HEK293 (cell line): Measurements from ENCODE around the gene PLEKHA1.
A peak's percentile ranks its signal among the peaks of the same experiment; 100 is the strongest.

Source experiments
- CTCF ChIA-PET: fragments of 350-600 bp; formaldehyde crosslinking; extraction: SDS; loops from one replicate; lab custom pipeline; 2021; ENCODE audit warnings: antibody characterized with exemption; lab: Yijun Ruan, JAX
- POLR2A ChIA-PET: fragments of 300-600 bp; formaldehyde crosslinking; extraction: SDS; loops from one replicate; lab custom pipeline; 2020; ENCODE audit warnings: antibody characterized with exemption, inconsistent platforms; lab: Yijun Ruan, JAX
- H3K27ac ChIP-seq: fragments of 200-500 bp; sonication (Bioruptor generic); 2 replicates; pipeline ENCODE4 v1.5.1; 2014; ENCODE audit warnings: low read depth, low read length, control low read depth, inconsistent platforms; ENCODE audit errors: extremely low read depth
- H3K36me3 ChIP-seq, 2 experiments: fragments of 200-500 bp in 1 of 2; sonication (Bioruptor generic) in 1 of 2; 1 replicate in 1 of 2; 2 replicates in 1 of 2; pipeline ENCODE4 v1.5.1; 2014 to 2017; ENCODE audit warnings: inconsistent platforms in 2 of 2, low read length in 2 of 2; ENCODE audit not compliant: control insufficient read depth in 2 of 2, insufficient read depth in 1 of 2
- H3K4me1 ChIP-seq: fragments of 200-500 bp; sonication (Bioruptor generic); 2 replicates; pipeline ENCODE4 v1.5.1; 2014; ENCODE audit warnings: mild to moderate bottlenecking, low read length, inconsistent platforms; ENCODE audit not compliant: control insufficient read depth, insufficient read depth
- H3K4me3 ChIP-seq: 2 replicates; pipeline ENCODE4 v1.5.1; 2011; ENCODE audit warnings: low read depth, mild to moderate bottlenecking, control low read depth, low read length, moderate library complexity
- H3K9me3 ChIP-seq: fragments of 200-500 bp; sonication (Bioruptor generic); 2 replicates; pipeline ENCODE4 v1.5.1; 2014; ENCODE audit warnings: low read depth, low read length, inconsistent platforms; ENCODE audit not compliant: control insufficient read depth, insufficient read depth
- GFI1B ChIP-seq: fragments of 450-650 bp; formaldehyde crosslinking; IDR thresholded peaks from 2 replicates; pipeline ENCODE4 v1.5.1; 2016; ENCODE audit warnings: missing biosample characterization, missing genetic modification characterization
- KLF16 ChIP-seq: fragments of 450-650 bp; formaldehyde crosslinking; IDR thresholded peaks from 2 replicates; pipeline ENCODE4 v1.5.1; 2017; ENCODE audit warnings: missing biosample characterization, missing genetic modification characterization
- SP2 ChIP-seq: fragments of 450-650 bp; formaldehyde crosslinking; IDR thresholded peaks from 2 replicates; pipeline ENCODE4 v1.5.1; 2016; ENCODE audit warnings: missing biosample characterization, missing genetic modification characterization
- ZBTB20 ChIP-seq: fragments of 450-650 bp; formaldehyde crosslinking; IDR thresholded peaks from 2 replicates; pipeline ENCODE4 v1.5.1; 2016; ENCODE audit warnings: missing biosample characterization, missing genetic modification characterization
- ZIC2 ChIP-seq: fragments of 450-650 bp; formaldehyde crosslinking; IDR thresholded peaks from 2 replicates; pipeline ENCODE4 v1.5.1; 2016; ENCODE audit warnings: missing biosample characterization, missing genetic modification characterization
- ZNF157 ChIP-seq: fragments of 450-650 bp; formaldehyde crosslinking; IDR thresholded peaks from 2 replicates; pipeline ENCODE4 v1.5.1; 2016; ENCODE audit warnings: missing biosample characterization, missing genetic modification characterization
- ZNF2 ChIP-seq: fragments of 450-650 bp; formaldehyde crosslinking; IDR thresholded peaks from 2 replicates; pipeline ENCODE4 v1.5.1; 2016; ENCODE audit warnings: missing biosample characterization, missing genetic modification characterization
- ZNF223 ChIP-seq: fragments of 450-650 bp; formaldehyde crosslinking; IDR thresholded peaks from 2 replicates; pipeline ENCODE4 v1.5.1; 2016; ENCODE audit warnings: missing biosample characterization, missing genetic modification characterization
- ZNF23 ChIP-seq: fragments of 450-650 bp; formaldehyde crosslinking; IDR thresholded peaks from 2 replicates; pipeline ENCODE4 v1.5.1; 2016; ENCODE audit warnings: missing biosample characterization, missing genetic modification characterization, borderline replicate concordance
- ZNF239 ChIP-seq: fragments of 450-650 bp; formaldehyde crosslinking; IDR thresholded peaks from 2 replicates; pipeline ENCODE4 v1.5.1; 2016; ENCODE audit warnings: missing biosample characterization, missing genetic modification characterization
- ZNF560 ChIP-seq: fragments of 450-650 bp; formaldehyde crosslinking; IDR thresholded peaks from 2 replicates; pipeline ENCODE4 v1.5.1; 2017; ENCODE audit warnings: missing biosample characterization, missing genetic modification characterization, borderline replicate concordance
- ZNF830 ChIP-seq: fragments of 450-650 bp; IDR thresholded peaks from 2 replicates; pipeline ENCODE4 v1.5.0; 2018; ENCODE audit warnings: missing biosample characterization, missing genetic modification characterization, low read depth, mild to moderate bottlenecking, moderate library complexity
- ZNF837 ChIP-seq: fragments of 450-650 bp; formaldehyde crosslinking; IDR thresholded peaks from 2 replicates; pipeline ENCODE4 v1.5.1; 2016; ENCODE audit warnings: missing biosample characterization, missing genetic modification characterization
- TF ChIP-seq, protein P1 (sequence below): fragments of 450-650 bp; formaldehyde crosslinking; optimal IDR thresholded peaks from 2 replicates; pipeline ENCODE3; 2016; ENCODE audit warnings: missing biosample characterization, mild to moderate bottlenecking, missing genetic modification characterization
- TF ChIP-seq, protein P2 (sequence below): fragments of 450-650 bp; formaldehyde crosslinking; IDR thresholded peaks from 2 replicates; pipeline ENCODE4 v1.5.1; 2016; ENCODE audit warnings: missing biosample characterization, missing genetic modification characterization
- TF ChIP-seq, protein P3 (sequence below): fragments of 450-650 bp; formaldehyde crosslinking; IDR thresholded peaks from 2 replicates; pipeline ENCODE4 v1.5.1; 2016; ENCODE audit warnings: missing biosample characterization, missing genetic modification characterization
- TF ChIP-seq, protein P4 (sequence below): fragments of 450-650 bp; formaldehyde crosslinking; IDR thresholded peaks from 2 replicates; pipeline ENCODE4 v1.5.1; 2016; ENCODE audit warnings: missing biosample characterization, missing genetic modification characterization, borderline replicate concordance
- TF ChIP-seq, protein P5 (sequence below): IDR thresholded peaks from 2 replicates; pipeline ENCODE4 v1.6.1; 2011; ENCODE audit warnings: mild to moderate bottlenecking, low read depth, low read length, borderline replicate concordance

PLEKHA1 gene

DNA sequence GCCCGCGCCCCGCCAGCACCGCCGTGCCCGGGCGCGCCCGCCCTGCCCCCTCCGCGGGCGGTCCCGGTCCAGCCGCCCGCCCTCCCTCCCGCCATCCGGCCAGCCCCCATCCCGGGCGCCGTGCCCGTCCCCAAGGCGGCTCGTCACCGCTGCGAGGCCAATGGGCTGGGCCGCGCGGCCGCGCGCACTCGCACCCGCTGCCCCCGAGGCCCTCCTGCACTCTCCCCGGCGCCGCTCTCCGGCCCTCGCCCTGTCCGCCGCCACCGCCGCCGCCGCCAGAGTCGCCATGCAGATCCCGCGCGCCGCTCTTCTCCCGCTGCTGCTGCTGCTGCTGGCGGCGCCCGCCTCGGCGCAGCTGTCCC, 86.8 kb downstream of the PLEKHA1 start, which contains the start of gene HTRA1:
HTRA1 (plus strand) TSS at position 187 of the 362 bp plus-strand sequence; CDS start at position 287, 100 bp downstream.
- Histone ChIP-seq H3K36me3 (no peaks in the 10 kb centered on the region), H3K27ac (peak within 1 kb of the TSS; percentile 69; the same call in 1 of the 2 replicates), H3K4me3 (peak within 1 kb of the TSS; percentile 39), H3K9me3 (no peaks in the 10 kb centered on the region), H3K4me1 (peaks cover 2% of the 10 kb centered on the region; the same call in 1 of the 2 replicates)
- POLR2A ChIA-PET = no interaction called here
- CTCF ChIA-PET = no interaction called here
- no peak for TF ChIP-seq ZIC2 (tag by site-specific recombination)
- TF ChIP-seq, protein P1, sequence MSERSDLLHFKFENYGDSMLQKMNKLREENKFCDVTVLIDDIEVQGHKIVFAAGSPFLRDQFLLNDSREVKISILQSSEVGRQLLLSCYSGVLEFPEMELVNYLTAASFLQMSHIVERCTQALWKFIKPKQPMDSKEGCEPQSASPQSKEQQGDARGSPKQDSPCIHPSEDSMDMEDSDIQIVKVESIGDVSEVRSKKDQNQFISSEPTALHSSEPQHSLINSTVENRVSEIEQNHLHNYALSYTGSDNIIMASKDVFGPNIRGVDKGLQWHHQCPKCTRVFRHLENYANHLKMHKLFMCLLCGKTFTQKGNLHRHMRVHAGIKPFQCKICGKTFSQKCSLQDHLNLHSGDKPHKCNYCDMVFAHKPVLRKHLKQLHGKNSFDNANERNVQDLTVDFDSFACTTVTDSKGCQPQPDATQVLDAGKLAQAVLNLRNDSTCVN = peak; percentile 16

DNA sequence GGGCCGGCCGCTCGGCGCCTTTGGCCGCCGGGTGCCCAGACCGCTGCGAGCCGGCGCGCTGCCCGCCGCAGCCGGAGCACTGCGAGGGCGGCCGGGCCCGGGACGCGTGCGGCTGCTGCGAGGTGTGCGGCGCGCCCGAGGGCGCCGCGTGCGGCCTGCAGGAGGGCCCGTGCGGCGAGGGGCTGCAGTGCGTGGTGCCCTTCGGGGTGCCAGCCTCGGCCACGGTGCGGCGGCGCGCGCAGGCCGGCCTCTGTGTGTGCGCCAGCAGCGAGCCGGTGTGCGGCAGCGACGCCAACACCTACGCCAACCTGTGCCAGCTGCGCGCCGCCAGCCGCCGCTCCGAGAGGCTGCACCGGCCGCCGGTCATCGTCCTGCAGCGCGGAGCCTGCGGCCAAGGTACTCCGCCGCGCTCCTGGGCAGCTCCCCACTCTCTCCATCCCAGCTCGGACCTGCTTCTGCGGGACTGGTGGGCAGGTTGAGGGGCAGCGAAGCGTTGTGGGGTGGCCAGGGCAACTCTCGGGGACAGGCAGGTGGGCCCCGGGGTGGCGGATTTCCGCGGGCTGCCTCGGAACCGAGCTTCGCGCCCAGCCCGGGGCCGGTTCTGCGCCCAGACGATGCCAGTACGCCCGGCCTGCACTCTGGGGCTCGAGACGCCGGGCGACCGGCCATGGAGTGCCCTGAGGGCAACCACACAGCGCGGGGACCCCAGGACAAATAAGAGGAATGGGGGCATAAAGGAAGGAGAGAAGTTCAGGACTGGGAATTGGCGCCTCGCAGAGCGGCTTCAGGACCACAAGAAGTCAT, 87.4 kb downstream of the PLEKHA1 start:
- peak overlapping the region; percentile 39 for H3K4me3 ChIP-seq
- peak overlapping the region; percentile 69; the same call in 1 of the 2 replicates for H3K27ac ChIP-seq
- H3K4me1 ChIP-seq = peaks cover 2% of the 10 kb centered on the region; the same call in 1 of the 2 replicates
- TF ChIP-seq SP2 = no peak
- no peak for TF ChIP-seq ZBTB20
- no peak for TF ChIP-seq ZNF239 (tag by site-specific recombination)
- no peak for TF ChIP-seq GFI1B (tag by site-specific recombination)
- TF ChIP-seq KLF16 (tag by site-specific recombination) = no peak
- no peak for TF ChIP-seq ZNF223 (tag by site-specific recombination)
- no peak for TF ChIP-seq ZNF560
- TF ChIP-seq, protein P2, sequence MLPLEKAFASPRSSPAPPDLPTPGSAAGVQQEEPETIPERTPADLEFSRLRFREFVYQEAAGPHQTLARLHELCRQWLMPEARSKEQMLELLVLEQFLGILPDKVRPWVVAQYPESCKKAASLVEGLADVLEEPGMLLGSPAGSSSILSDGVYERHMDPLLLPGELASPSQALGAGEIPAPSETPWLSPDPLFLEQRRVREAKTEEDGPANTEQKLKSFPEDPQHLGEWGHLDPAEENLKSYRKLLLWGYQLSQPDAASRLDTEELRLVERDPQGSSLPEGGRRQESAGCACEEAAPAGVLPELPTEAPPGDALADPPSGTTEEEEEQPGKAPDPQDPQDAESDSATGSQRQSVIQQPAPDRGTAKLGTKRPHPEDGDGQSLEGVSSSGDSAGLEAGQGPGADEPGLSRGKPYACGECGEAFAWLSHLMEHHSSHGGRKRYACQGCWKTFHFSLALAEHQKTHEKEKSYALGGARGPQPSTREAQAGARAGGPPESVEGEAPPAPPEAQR (tag by site-specific recombination) = no peak
- TF ChIP-seq, protein P3, sequence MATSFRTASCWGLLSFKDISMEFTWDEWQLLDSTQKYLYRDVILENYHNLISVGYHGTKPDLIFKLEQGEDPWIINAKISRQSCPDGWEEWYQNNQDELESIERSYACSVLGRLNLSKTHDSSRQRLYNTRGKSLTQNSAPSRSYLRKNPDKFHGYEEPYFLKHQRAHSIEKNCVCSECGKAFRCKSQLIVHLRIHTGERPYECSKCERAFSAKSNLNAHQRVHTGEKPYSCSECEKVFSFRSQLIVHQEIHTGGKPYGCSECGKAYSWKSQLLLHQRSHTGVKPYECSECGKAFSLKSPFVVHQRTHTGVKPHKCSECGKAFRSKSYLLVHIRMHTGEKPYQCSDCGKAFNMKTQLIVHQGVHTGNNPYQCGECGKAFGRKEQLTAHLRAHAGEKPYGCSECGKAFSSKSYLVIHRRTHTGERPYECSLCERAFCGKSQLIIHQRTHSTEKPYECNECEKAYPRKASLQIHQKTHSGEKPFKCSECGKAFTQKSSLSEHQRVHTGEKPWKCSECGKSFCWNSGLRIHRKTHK (tag by site-specific recombination) = no peak
- no peak for TF ChIP-seq ZNF2 (tag by site-specific recombination)
- TF ChIP-seq ZNF157 = no peak
- TF ChIP-seq, protein P4, sequence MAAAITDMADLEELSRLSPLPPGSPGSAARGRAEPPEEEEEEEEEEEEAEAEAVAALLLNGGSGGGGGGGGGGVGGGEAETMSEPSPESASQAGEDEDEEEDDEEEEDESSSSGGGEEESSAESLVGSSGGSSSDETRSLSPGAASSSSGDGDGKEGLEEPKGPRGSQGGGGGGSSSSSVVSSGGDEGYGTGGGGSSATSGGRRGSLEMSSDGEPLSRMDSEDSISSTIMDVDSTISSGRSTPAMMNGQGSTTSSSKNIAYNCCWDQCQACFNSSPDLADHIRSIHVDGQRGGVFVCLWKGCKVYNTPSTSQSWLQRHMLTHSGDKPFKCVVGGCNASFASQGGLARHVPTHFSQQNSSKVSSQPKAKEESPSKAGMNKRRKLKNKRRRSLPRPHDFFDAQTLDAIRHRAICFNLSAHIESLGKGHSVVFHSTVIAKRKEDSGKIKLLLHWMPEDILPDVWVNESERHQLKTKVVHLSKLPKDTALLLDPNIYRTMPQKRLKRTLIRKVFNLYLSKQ (tag by site-specific recombination) = no peak
- TF ChIP-seq ZNF830 (tag by site-specific recombination) = no peak
- TF ChIP-seq, protein P5, sequence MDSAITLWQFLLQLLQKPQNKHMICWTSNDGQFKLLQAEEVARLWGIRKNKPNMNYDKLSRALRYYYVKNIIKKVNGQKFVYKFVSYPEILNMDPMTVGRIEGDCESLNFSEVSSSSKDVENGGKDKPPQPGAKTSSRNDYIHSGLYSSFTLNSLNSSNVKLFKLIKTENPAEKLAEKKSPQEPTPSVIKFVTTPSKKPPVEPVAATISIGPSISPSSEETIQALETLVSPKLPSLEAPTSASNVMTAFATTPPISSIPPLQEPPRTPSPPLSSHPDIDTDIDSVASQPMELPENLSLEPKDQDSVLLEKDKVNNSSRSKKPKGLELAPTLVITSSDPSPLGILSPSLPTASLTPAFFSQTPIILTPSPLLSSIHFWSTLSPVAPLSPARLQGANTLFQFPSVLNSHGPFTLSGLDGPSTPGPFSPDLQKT = no peak
- TF ChIP-seq ZNF23 (tag by site-specific recombination) = no peak
- no peak for TF ChIP-seq ZNF837 (tag by site-specific recombination)
- CTCF ChIA-PET = no interaction called here
- H3K9me3 ChIP-seq = no peaks in the 10 kb centered on the region
- POLR2A ChIA-PET = no interaction called here
- H3K36me3 ChIP-seq = no peaks in the 10 kb centered on the region
